Loucy (cell line): ENCODE data around the gene GLRA1.

Source experiments
- H2AFZ ChIP-seq: fragments of 200-600 bp; sonication (generic); 2 replicates; pipeline ENCODE4 v1.6.0; 2016; ENCODE audit warnings: antibody characterized with exemption, mild to moderate bottlenecking, low read length, moderate library complexity
- H3F3A ChIP-seq: fragments of 200-600 bp; 2 replicates; pipeline ENCODE4 v1.6.0; 2016; ENCODE audit warnings: antibody characterized with exemption, low read depth, mild to moderate bottlenecking
- H3K27me3 ChIP-seq: fragments of 200-600 bp; sonication (generic); 2 replicates; pipeline ENCODE4 v1.6.1; 2014; ENCODE audit warnings: low read length, mild to moderate bottlenecking; ENCODE audit not compliant: insufficient read depth, poor library complexity, severe bottlenecking
- H3K36me3 ChIP-seq: fragments of 200-600 bp; sonication (generic); 2 replicates; pipeline ENCODE4 v1.6.1; 2016; ENCODE audit warnings: low read length; ENCODE audit not compliant: insufficient read depth
- H3K4me1 ChIP-seq: fragments of 200-600 bp; sonication (generic); 2 replicates; pipeline ENCODE4 v1.5.1; 2014; ENCODE audit warnings: low read length, mild to moderate bottlenecking; ENCODE audit not compliant: insufficient read depth, poor library complexity, severe bottlenecking
- H3K4me2 ChIP-seq: fragments of 200-600 bp; sonication (generic); 2 replicates; pipeline ENCODE4 v1.6.0; 2014; ENCODE audit warnings: antibody characterized with exemption, low read length, low read depth, mild to moderate bottlenecking; ENCODE audit not compliant: poor library complexity, severe bottlenecking
- H3K4me3 ChIP-seq: fragments of 200-600 bp; sonication (generic); 2 replicates; pipeline ENCODE4 v1.5.1; 2014; ENCODE audit warnings: low read length, mild to moderate bottlenecking, mixed read lengths; ENCODE audit not compliant: poor library complexity, severe bottlenecking
- H3K79me2 ChIP-seq: fragments of 200-600 bp; sonication (generic); 2 replicates; pipeline ENCODE4 v1.6.1; 2014; ENCODE audit warnings: low read length; ENCODE audit not compliant: insufficient read depth
- H3K9ac ChIP-seq: fragments of 200-600 bp; sonication (generic); 2 replicates; pipeline ENCODE4 v1.6.0; 2014; ENCODE audit warnings: mild to moderate bottlenecking, low read depth, low read length, moderate library complexity; ENCODE audit not compliant: poor library complexity, severe bottlenecking
- H3K9me2 ChIP-seq: fragments of 200-600 bp; sonication (generic); replicated peaks from 2 replicates; pipeline ENCODE4 v1.6.1; 2016; ENCODE audit warnings: low read depth, low read length, mixed read lengths
- H3K9me3 ChIP-seq: fragments of 200-600 bp; sonication (generic); 2 replicates; pipeline ENCODE4 v1.6.1; 2014; ENCODE audit warnings: mild to moderate bottlenecking, antibody characterized with exemption, low read length, low read depth; ENCODE audit not compliant: insufficient read depth
- H4K20me1 ChIP-seq: fragments of 200-600 bp; sonication (generic); 2 replicates; pipeline ENCODE4 v1.6.0; 2014; ENCODE audit warnings: antibody characterized with exemption, low read length, mild to moderate bottlenecking; ENCODE audit not compliant: insufficient read depth, poor library complexity, severe bottlenecking
- EZH2phosphoT487 ChIP-seq: fragments of 200-600 bp; IDR thresholded peaks from 2 replicates; pipeline ENCODE4 v1.6.1; 2018; ENCODE audit warnings: antibody characterized with exemption, mild to moderate bottlenecking, moderate library complexity, borderline replicate concordance
- TF ChIP-seq, protein P1 (sequence below): fragments of 200-600 bp; sonication (generic); conservative IDR thresholded peaks from 2 replicates; pipeline ENCODE4 v1.5.1; 2014; ENCODE audit warnings: mild to moderate bottlenecking, antibody characterized with exemption, low read length

The GLRA1 gene

DNA sequence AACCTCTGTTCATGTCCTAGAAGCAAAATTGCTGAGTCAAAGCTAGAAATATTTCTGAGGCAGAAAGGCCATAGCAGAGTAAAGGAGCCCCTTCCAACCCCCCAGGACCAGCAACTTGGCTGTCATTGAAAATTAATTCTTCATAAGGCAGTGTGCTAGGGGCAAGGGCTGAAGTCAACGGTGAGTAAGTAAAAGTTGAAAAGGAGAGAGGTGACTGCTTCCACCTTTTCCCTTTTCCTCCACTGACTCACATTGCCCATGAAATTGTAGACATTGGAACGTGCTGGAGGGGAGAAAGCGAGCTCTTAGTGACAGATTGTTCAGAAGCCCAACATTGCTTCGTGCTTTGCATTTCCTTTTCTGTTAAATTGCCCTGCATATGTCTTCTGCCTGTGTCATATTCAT, 19.1 kb downstream of the GLRA1 start:
- no peaks in the 10 kb centered on the region for H3K9me3 ChIP-seq
- H3K4me3 ChIP-seq: no peak overlapping the region
- H3K27me3 ChIP-seq: no peaks in the 10 kb centered on the region
- H3K79me2 ChIP-seq: no peaks in the 10 kb centered on the region
- no peaks in the 10 kb centered on the region for H3K4me1 ChIP-seq
- no peaks in the 10 kb centered on the region for H4K20me1 ChIP-seq
- H3F3A ChIP-seq: no peaks in the 10 kb centered on the region
- H3K9ac ChIP-seq: no peak overlapping the region
- H3K9me2 ChIP-seq: no peaks in the 10 kb centered on the region
- no peaks in the 10 kb centered on the region for H3K36me3 ChIP-seq
- H2AFZ ChIP-seq: no peak overlapping the region
- H3K4me2 ChIP-seq: no peak overlapping the region
- TF ChIP-seq, protein P1, sequence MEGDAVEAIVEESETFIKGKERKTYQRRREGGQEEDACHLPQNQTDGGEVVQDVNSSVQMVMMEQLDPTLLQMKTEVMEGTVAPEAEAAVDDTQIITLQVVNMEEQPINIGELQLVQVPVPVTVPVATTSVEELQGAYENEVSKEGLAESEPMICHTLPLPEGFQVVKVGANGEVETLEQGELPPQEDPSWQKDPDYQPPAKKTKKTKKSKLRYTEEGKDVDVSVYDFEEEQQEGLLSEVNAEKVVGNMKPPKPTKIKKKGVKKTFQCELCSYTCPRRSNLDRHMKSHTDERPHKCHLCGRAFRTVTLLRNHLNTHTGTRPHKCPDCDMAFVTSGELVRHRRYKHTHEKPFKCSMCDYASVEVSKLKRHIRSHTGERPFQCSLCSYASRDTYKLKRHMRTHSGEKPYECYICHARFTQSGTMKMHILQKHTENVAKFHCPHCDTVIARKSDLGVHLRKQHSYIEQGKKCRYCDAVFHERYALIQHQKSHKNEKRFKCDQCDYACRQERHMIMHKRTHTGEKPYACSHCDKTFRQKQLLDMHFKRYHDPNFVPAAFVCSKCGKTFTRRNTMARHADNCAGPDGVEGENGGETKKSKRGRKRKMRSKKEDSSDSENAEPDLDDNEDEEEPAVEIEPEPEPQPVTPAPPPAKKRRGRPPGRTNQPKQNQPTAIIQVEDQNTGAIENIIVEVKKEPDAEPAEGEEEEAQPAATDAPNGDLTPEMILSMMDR: no peak
- TF ChIP-seq EZH2phosphoT487: no peak

DNA sequence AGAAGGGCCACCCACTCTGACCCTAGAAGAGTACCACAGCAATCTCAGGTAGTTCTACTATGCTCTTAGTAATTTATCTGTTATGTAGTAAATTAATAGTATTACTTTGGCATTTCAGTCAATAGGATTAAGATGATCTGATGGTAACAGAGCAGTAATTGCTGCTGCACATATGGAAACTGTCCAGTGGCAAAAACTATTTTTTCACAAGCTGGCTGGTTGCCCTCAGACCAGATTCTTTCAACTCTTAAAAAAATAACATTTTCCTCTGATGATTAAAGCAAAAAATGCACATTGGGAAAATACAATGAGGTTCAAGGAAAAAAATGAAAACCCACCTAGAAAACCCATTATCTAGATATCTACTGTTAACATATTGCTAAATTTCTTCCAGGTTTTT, 19.7 kb downstream of the GLRA1 start:
- no peaks in the 10 kb centered on the region for H4K20me1 ChIP-seq
- H3K36me3 ChIP-seq: no peaks in the 10 kb centered on the region
- H2AFZ ChIP-seq: no peak overlapping the region
- H3K4me2 ChIP-seq: no peak overlapping the region
- no peak for TF ChIP-seq EZH2phosphoT487
- TF ChIP-seq, protein P1: no peak
- no peaks in the 10 kb centered on the region for H3F3A ChIP-seq
- H3K9me3 ChIP-seq: no peaks in the 10 kb centered on the region
- H3K4me3 ChIP-seq: no peak overlapping the region
- no peak overlapping the region for H3K9ac ChIP-seq
- H3K4me1 ChIP-seq: no peaks in the 10 kb centered on the region
- no peaks in the 10 kb centered on the region for H3K9me2 ChIP-seq
- no peaks in the 10 kb centered on the region for H3K79me2 ChIP-seq
- H3K27me3 ChIP-seq: no peaks in the 10 kb centered on the region

DNA sequence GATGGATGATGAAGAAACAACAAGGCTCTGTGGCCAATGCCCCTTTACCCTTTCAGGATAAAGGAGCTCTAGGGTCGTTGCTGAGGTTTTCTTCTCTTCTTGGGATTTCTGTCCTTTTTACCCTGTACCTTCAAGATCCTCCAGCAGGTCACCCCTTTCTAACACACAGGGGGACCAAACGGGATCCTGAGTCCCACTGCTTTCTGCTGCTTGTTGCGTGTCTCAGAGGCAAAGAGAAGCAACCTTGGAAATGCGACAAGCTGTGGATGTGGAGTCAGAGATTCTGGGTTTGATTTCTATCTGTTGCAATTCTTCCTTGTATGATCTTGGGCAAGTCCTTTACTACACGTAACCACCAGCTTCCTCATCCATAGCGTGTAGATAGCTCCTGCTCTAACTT, 20.5 kb downstream of the GLRA1 start:
- H3K4me3 ChIP-seq: no peak overlapping the region
- no peaks in the 10 kb centered on the region for H3K36me3 ChIP-seq
- TF ChIP-seq, protein P1: no peak
- no peak for TF ChIP-seq EZH2phosphoT487
- H3K4me2 ChIP-seq: no peak overlapping the region
- no peaks in the 10 kb centered on the region for H3K4me1 ChIP-seq
- H2AFZ ChIP-seq: no peak overlapping the region
- H3K27me3 ChIP-seq: no peaks in the 10 kb centered on the region
- H3K9me3 ChIP-seq: no peaks in the 10 kb centered on the region
- H3F3A ChIP-seq: no peaks in the 10 kb centered on the region
- H4K20me1 ChIP-seq: no peaks in the 10 kb centered on the region
- no peaks in the 10 kb centered on the region for H3K79me2 ChIP-seq
- H3K9me2 ChIP-seq: no peaks in the 10 kb centered on the region
- no peak overlapping the region for H3K9ac ChIP-seq
